Natural killer cell treated with Interleukin-12 subunit alpha and Interleukin-12 subunit beta and Interleukin-15 and Interleukin-18, amount 100 ng/mL, for 72 hours (primary cell): ENCODE data around the gene ITIH5. TPM values are rescaled to one million over a fixed set of nuclear protein-coding genes. Genes with fewer than 3 reads are reported as not detected.

Experiments used
- ATAC-seq, 2 donors: fragments of 150-1000 bp; cut with Tn5 transposase in 1 of 2; sonication (Bioruptor Pico), chemical (Tn5 transposase) in 1 of 2; 2 replicates each; pipeline ENCODE4 v1.10.0; 2021
- DNase-seq: peaks from one replicate; pipeline ENCODE4 v3.0.0; 2022; ENCODE audit warnings: low spot score
- H3K27ac Mint-ChIP-seq, 2 donors: 1 replicate in 1 of 2; 2 replicates in 1 of 2; pipeline ENCODE4 v1.8.0; 2022; ENCODE audit warnings: mixed read lengths in 2 of 2, mild to moderate bottlenecking in 1 of 2, moderate library complexity in 1 of 2
- H3K27me3 Mint-ChIP-seq, 2 donors: 1 replicate in 1 of 2; 2 replicates in 1 of 2; pipeline ENCODE4 v1.8.0; 2022; ENCODE audit warnings: mixed read lengths in 2 of 2
- H3K36me3 Mint-ChIP-seq: one replicate; pipeline ENCODE4 v1.8.0; 2022; ENCODE audit warnings: mixed read lengths
- H3K4me1 Mint-ChIP-seq, 2 donors: 1 replicate in 1 of 2; 2 replicates in 1 of 2; pipeline ENCODE4 v1.8.0; 2022; ENCODE audit warnings: low read depth in 2 of 2, mixed read lengths in 2 of 2, mild to moderate bottlenecking in 1 of 2
- H3K4me3 Mint-ChIP-seq: one replicate; pipeline ENCODE4 v1.8.0; 2022; ENCODE audit warnings: mixed read lengths
- H3K9me3 Mint-ChIP-seq: 2 replicates; pipeline ENCODE4 v1.8.0; 2022; ENCODE audit warnings: mixed read lengths
- total RNA-seq, 2 donors: library from RNA; stranded (reverse); gene quantifications; one replicate each; pipeline ENCODE4 v1.2.3, GENCODE V29; 2022

ITIH5 gene
- total RNA-seq, 2 donors from 2014 or later: not detected

- Mint-ChIP-seq H3K4me3 (no peak overlapping the region), H3K27ac (no peak overlapping the region), H3K4me1 (no peaks in the 10 kb centered on the region), H3K9me3 (no peaks in the 10 kb centered on the region), H3K36me3 (no peaks in the 10 kb centered on the region), H3K27me3 (peaks cover 16 to 40% of the 10 kb centered on the region in 2 donors)
- ATAC-seq (no peak), DNase-seq (no peak)
These were observed 65.6 kb downstream of the ITIH5 start for GRCh38 chr10:7601023-7601656.

GRCh38 chr10:7598771-7599170 is 68.0 kb downstream of the ITIH5 start:
- Mint-ChIP-seq H3K9me3 (no peaks in the 10 kb centered on the region), H3K36me3 (no peaks in the 10 kb centered on the region), H3K27ac (no peak overlapping the region), H3K4me3 (no peak overlapping the region), H3K27me3 (peaks cover 18 to 33% of the 10 kb centered on the region in 2 donors), H3K4me1 (no peaks in the 10 kb centered on the region)
- no peak for DNase-seq
- ATAC-seq: no peak

- peaks cover 10 to 20% of the 10 kb centered on the region in 2 donors for H3K27me3 Mint-ChIP-seq
- H3K27ac Mint-ChIP-seq: no peak overlapping the region
- no peaks in the 10 kb centered on the region for H3K9me3 Mint-ChIP-seq
- H3K36me3 Mint-ChIP-seq: no peaks in the 10 kb centered on the region
- no peak for ATAC-seq
- H3K4me3 Mint-ChIP-seq: no peak overlapping the region
- no peaks in the 10 kb centered on the region for H3K4me1 Mint-ChIP-seq
- DNase-seq: no peak
These were observed 70.4 kb downstream of the ITIH5 start for GRCh38 chr10:7596356-7596755.

- peaks cover 2 to 16% of the 10 kb centered on the region in 2 donors for H3K27me3 Mint-ChIP-seq
- no peaks in the 10 kb centered on the region for H3K9me3 Mint-ChIP-seq
- H3K27ac Mint-ChIP-seq: no peak overlapping the region
- no peak for DNase-seq
- H3K36me3 Mint-ChIP-seq: no peaks in the 10 kb centered on the region
- no peak overlapping the region for H3K4me3 Mint-ChIP-seq
- no peaks in the 10 kb centered on the region for H3K4me1 Mint-ChIP-seq
- no peak for ATAC-seq
These were observed 72.9 kb downstream of the ITIH5 start for GRCh38 chr10:7593905-7594304.

GRCh38 chr10:7593063-7593462 is 73.7 kb downstream of the ITIH5 start:
- ATAC-seq (no peak), DNase-seq (no peak)
- Mint-ChIP-seq H3K27me3 (peaks cover 2 to 14% of the 10 kb centered on the region in 2 donors), H3K27ac (no peak overlapping the region), H3K4me1 (no peaks in the 10 kb centered on the region), H3K36me3 (no peaks in the 10 kb centered on the region), H3K9me3 (no peaks in the 10 kb centered on the region), H3K4me3 (no peak overlapping the region)

GRCh38 chr10:7592627-7593026 is 74.1 kb downstream of the ITIH5 start:
- H3K36me3 Mint-ChIP-seq: no peaks in the 10 kb centered on the region
- H3K4me3 Mint-ChIP-seq: no peak overlapping the region
- no peak for DNase-seq
- H3K27me3 Mint-ChIP-seq: peaks cover 2 to 14% of the 10 kb centered on the region in 2 donors
- ATAC-seq: peak in 1 of 2 donors; percentile 29
- no peak overlapping the region for H3K27ac Mint-ChIP-seq
- H3K9me3 Mint-ChIP-seq: no peaks in the 10 kb centered on the region
- H3K4me1 Mint-ChIP-seq: no peaks in the 10 kb centered on the region

- Mint-ChIP-seq H3K27me3 (peaks cover 2 to 14% of the 10 kb centered on the region in 2 donors), H3K4me3 (no peak overlapping the region), H3K4me1 (no peaks in the 10 kb centered on the region), H3K36me3 (no peaks in the 10 kb centered on the region), H3K9me3 (no peaks in the 10 kb centered on the region), H3K27ac (no peak overlapping the region)
- ATAC-seq: no peak
- DNase-seq: no peak
These were observed 76.5 kb downstream of the ITIH5 start for GRCh38 chr10:7590271-7590670.

- H3K36me3 Mint-ChIP-seq: no peaks in the 10 kb centered on the region
- no peak overlapping the region for H3K4me3 Mint-ChIP-seq
- no peak overlapping the region for H3K27ac Mint-ChIP-seq
- H3K4me1 Mint-ChIP-seq: no peaks in the 10 kb centered on the region
- no peaks in the 10 kb centered on the region for H3K9me3 Mint-ChIP-seq
- peaks cover 2 to 13% of the 10 kb centered on the region in 2 donors for H3K27me3 Mint-ChIP-seq
- DNase-seq (no peak), ATAC-seq (no peak)
These were observed 77.0 kb downstream of the ITIH5 start for GRCh38 chr10:7589748-7590147.

GRCh38 chr10:7587865-7588188 is 78.9 kb downstream of the ITIH5 start:
- DNase-seq (no peak), ATAC-seq (no peak)
- H3K27me3 Mint-ChIP-seq: peaks cover 0 to 7% of the 10 kb centered on the region in 2 donors
- no peaks in the 10 kb centered on the region for H3K9me3 Mint-ChIP-seq
- H3K36me3 Mint-ChIP-seq: no peaks in the 10 kb centered on the region
- no peaks in the 10 kb centered on the region for H3K4me1 Mint-ChIP-seq
- no peak overlapping the region for H3K27ac Mint-ChIP-seq
- no peak overlapping the region for H3K4me3 Mint-ChIP-seq

GRCh38 chr10:7587168-7587864 is 79.5 kb downstream of the ITIH5 start:
- Mint-ChIP-seq H3K36me3 (no peaks in the 10 kb centered on the region), H3K27ac (no peak overlapping the region), H3K4me3 (no peak overlapping the region), H3K4me1 (no peaks in the 10 kb centered on the region), H3K9me3 (no peaks in the 10 kb centered on the region), H3K27me3 (peaks cover 0 to 7% of the 10 kb centered on the region in 2 donors)
- DNase-seq (no peak), ATAC-seq (peak in 1 of 2 donors; percentile 11)

GRCh38 chr10:7585228-7585627 is 81.5 kb downstream of the ITIH5 start:
- ATAC-seq: no peak
- Mint-ChIP-seq H3K27me3 (peaks cover 0 to 5% of the 10 kb centered on the region in 2 donors), H3K36me3 (no peaks in the 10 kb centered on the region), H3K9me3 (no peaks in the 10 kb centered on the region), H3K4me1 (no peaks in the 10 kb centered on the region), H3K27ac (no peak overlapping the region), H3K4me3 (no peak overlapping the region)
- no peak for DNase-seq

GRCh38 chr10:7583626-7584025 is 83.1 kb downstream of the ITIH5 start:
- DNase-seq (no peak), ATAC-seq (no peak)
- Mint-ChIP-seq H3K27ac (no peak overlapping the region), H3K36me3 (no peaks in the 10 kb centered on the region), H3K9me3 (no peaks in the 10 kb centered on the region), H3K4me1 (no peaks in the 10 kb centered on the region), H3K4me3 (no peak overlapping the region), H3K27me3 (no peaks in the 10 kb centered on the region)

GRCh38 chr10:7580520-7580919 is 86.2 kb downstream of the ITIH5 start:
- ATAC-seq: no peak
- H3K27ac Mint-ChIP-seq: no peak overlapping the region
- no peaks in the 10 kb centered on the region for H3K9me3 Mint-ChIP-seq
- no peaks in the 10 kb centered on the region for H3K4me1 Mint-ChIP-seq
- H3K36me3 Mint-ChIP-seq: no peaks in the 10 kb centered on the region
- H3K4me3 Mint-ChIP-seq: no peak overlapping the region
- peaks cover 0 to 5% of the 10 kb centered on the region in 2 donors for H3K27me3 Mint-ChIP-seq
- no peak for DNase-seq

- Mint-ChIP-seq H3K9me3 (no peaks in the 10 kb centered on the region), H3K27ac (no peak overlapping the region), H3K36me3 (no peaks in the 10 kb centered on the region), H3K27me3 (peaks cover 0 to 5% of the 10 kb centered on the region in 2 donors), H3K4me1 (no peaks in the 10 kb centered on the region), H3K4me3 (no peak overlapping the region)
- no peak for ATAC-seq
- DNase-seq: no peak
These were observed 87.1 kb downstream of the ITIH5 start for GRCh38 chr10:7579681-7580080.
